ENCODE measurements around the gene ENTPD6. TPM values are rescaled to one million over a fixed set of nuclear protein-coding genes. Genes with fewer than 3 reads are reported as not detected.

ENTPD6 gene
- total RNA-seq, 1 experiment from 2014 or later: 122 TPM

DNA sequence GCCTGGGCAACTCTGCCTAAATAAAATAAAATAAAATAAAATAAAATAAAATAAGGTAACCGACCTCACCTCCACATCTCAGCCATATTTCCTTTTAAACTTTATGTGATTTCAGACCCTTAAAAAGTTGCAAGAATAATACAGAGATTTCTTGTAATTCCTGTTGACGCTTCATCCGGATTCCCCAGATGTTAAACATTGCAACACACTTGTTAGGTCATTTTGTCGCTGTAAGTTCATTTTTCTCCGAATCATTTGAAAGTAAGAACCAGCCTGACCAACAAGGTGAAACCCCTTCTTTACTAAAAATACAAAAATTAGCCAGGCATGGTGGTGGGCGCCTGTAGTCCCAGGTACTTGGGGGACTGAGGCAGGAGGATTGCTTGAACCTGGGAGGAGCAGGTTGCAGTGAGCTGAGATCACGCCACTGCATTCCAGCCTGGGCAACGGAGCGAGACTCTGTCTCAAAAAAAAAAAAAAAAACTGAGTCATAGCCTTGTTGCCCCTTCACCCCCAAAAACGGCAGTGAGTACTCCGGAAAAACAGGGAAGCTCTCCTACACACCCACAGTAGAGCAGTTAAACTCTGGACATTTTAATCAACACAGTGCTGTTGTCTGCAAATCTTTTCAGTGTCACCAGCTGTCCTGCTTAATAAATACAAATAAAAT, 58.2 kb downstream of the ENTPD6 start:
- DNase-seq (no peak), ATAC-seq (no peak)
- intact Hi-C loops (cut with micrococcal nuclease): no loop called here
- H2AFZ ChIP-seq (ENCODE audit: low read length): no peak overlapping the region
- no peak overlapping the region for H3K4me2 ChIP-seq (ENCODE audit: low read length)
- H3K9me2 ChIP-seq (replicated peaks; ENCODE audit: low read length): no peaks in the 10 kb centered on the region
- TF ChIP-seq, protein P1, sequence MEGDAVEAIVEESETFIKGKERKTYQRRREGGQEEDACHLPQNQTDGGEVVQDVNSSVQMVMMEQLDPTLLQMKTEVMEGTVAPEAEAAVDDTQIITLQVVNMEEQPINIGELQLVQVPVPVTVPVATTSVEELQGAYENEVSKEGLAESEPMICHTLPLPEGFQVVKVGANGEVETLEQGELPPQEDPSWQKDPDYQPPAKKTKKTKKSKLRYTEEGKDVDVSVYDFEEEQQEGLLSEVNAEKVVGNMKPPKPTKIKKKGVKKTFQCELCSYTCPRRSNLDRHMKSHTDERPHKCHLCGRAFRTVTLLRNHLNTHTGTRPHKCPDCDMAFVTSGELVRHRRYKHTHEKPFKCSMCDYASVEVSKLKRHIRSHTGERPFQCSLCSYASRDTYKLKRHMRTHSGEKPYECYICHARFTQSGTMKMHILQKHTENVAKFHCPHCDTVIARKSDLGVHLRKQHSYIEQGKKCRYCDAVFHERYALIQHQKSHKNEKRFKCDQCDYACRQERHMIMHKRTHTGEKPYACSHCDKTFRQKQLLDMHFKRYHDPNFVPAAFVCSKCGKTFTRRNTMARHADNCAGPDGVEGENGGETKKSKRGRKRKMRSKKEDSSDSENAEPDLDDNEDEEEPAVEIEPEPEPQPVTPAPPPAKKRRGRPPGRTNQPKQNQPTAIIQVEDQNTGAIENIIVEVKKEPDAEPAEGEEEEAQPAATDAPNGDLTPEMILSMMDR (conservative IDR thresholded peaks at IDR 0.05; ENCODE audit: low read depth, low read length): no peak
- TF ChIP-seq EZH2phosphoT487 (IDR thresholded peaks at IDR 0.05; ENCODE audit: borderline replicate concordance, low read length) (no peak), EZH2 (IDR thresholded peaks at IDR 0.05; ENCODE audit: low read length, unreplicated experiment) (no peak)
- no peaks in the 10 kb centered on the region for H3K9me3 ChIP-seq (ENCODE audit: low read length)
- no peaks in the 10 kb centered on the region for H3K27me3 ChIP-seq (ENCODE audit: low read length)
- H3F3A ChIP-seq (ENCODE audit: low read length, unreplicated experiment): no peaks in the 10 kb centered on the region
- CTCF ChIA-PET: interaction anchor here (0.6 kb wide), 1 partner anchor 78 kb away, joined by 3 read pairs; no protein-coding TSS in a partner anchor
- POLR2A ChIA-PET (ENCODE audit: unreplicated experiment): no interaction called here
- H4K20me1 ChIP-seq (ENCODE audit: low read length): peaks cover 84% of the 10 kb centered on the region
- H3K4me3 ChIP-seq (ENCODE audit: low read length): no peak overlapping the region
- peaks cover 42% of the 10 kb centered on the region for H3K4me1 ChIP-seq (ENCODE audit: insufficient read depth, low read length)
- H3K9ac ChIP-seq (ENCODE audit: low read length): no peak overlapping the region
- BruUV-seq (replicated peaks): no TSS peak
- H3K79me2 ChIP-seq (ENCODE audit: low read length): peaks cover 100% of the 10 kb centered on the region
- peaks cover 39% of the 10 kb centered on the region for H3K36me3 ChIP-seq (ENCODE audit: low read depth, low read length)
- H3K27ac ChIP-seq (ENCODE audit: low read length): no peak overlapping the region

DNA sequence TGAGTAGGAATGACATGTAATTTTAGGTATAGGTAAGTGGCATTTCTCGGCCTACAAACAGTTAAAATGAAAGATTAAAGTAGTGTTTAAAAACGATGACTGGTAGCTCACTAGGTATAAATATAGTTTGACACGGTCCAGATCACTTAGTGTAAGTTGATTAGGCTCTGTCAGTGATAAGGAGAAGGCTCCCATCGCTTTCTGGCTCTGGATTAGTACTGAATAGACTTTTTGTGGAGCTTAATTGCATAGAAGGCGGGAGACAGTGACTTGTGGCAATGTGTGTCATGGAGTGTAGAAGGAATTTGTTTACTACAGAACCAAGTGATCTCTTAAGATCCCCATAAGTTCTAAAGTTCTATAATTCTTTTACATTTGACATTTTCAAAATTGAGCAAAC, 59.1 kb downstream of the ENTPD6 start:
- no peak overlapping the region for H2AFZ ChIP-seq (ENCODE audit: low read length)
- no peaks in the 10 kb centered on the region for H3F3A ChIP-seq (ENCODE audit: low read length, unreplicated experiment)
- DNase-seq: no peak
- peaks cover 42% of the 10 kb centered on the region for H3K4me1 ChIP-seq (ENCODE audit: insufficient read depth, low read length)
- ChIA-PET POLR2A (ENCODE audit: unreplicated experiment) (no interaction called here), CTCF (interaction anchor here (0.6 kb wide), 1 partner anchor 79 kb away, joined by 3 read pairs; no protein-coding TSS in a partner anchor)
- no peaks in the 10 kb centered on the region for H3K9me3 ChIP-seq (ENCODE audit: low read length)
- no peak overlapping the region for H3K27ac ChIP-seq (ENCODE audit: low read length)
- H3K4me3 ChIP-seq (ENCODE audit: low read length): no peak overlapping the region
- intact Hi-C loops (cut with micrococcal nuclease): no loop called here
- no peaks in the 10 kb centered on the region for H3K27me3 ChIP-seq (ENCODE audit: low read length)
- H4K20me1 ChIP-seq (ENCODE audit: low read length): peaks cover 78% of the 10 kb centered on the region
- BruUV-seq (replicated peaks): no TSS peak
- H3K79me2 ChIP-seq (ENCODE audit: low read length): peaks cover 94% of the 10 kb centered on the region
- no peak overlapping the region for H3K9ac ChIP-seq (ENCODE audit: low read length)
- TF ChIP-seq EZH2 (IDR thresholded peaks at IDR 0.05; ENCODE audit: low read length, unreplicated experiment): no peak
- TF ChIP-seq EZH2phosphoT487 (IDR thresholded peaks at IDR 0.05; ENCODE audit: borderline replicate concordance, low read length): no peak
- TF ChIP-seq, protein P1 (conservative IDR thresholded peaks at IDR 0.05; ENCODE audit: low read depth, low read length): no peak
- H3K9me2 ChIP-seq (replicated peaks; ENCODE audit: low read length): no peaks in the 10 kb centered on the region
- peaks cover 46% of the 10 kb centered on the region for H3K36me3 ChIP-seq (ENCODE audit: low read depth, low read length)
- ATAC-seq: no peak
- no peak overlapping the region for H3K4me2 ChIP-seq (ENCODE audit: low read length)

DNA sequence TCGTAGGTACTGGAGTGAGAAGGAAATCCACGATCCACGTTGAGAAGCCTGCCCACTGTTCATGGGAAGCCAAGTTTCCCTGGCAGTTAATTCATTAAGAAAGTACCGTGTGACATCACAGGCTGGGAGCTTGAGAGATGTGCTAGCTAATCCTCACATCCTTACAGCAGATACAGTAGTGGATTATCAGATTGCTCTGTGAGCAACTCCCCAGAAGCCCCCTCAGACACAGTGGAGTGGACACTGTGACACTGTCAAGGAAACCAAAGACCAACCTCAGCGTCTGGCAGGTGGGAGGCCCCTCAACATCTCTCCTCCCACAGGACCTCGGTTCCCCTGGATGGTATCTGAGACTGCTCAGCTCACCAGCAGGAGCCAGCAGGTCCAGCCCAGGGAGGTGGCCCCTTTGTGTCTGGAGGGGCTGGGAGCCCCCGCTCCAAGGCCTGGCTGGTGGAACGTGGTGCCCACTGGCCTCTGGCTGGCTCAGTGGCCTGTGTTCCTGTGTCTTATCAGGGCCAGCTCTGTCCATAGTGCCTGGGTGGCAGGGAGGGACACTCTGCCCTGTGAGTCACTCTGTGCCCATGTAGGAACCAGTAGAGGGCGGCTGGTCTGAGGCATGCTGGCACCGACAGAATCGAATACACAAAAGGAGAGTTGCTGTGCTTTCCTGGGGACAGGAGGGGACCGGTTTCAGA, 59.6 kb downstream of the ENTPD6 start:
- TF ChIP-seq, protein P1 (conservative IDR thresholded peaks at IDR 0.05; ENCODE audit: low read depth, low read length): peak; percentile 35; the same call in 1 of the 2 replicates
- no peak for TF ChIP-seq EZH2 (IDR thresholded peaks at IDR 0.05; ENCODE audit: low read length, unreplicated experiment)
- no peak overlapping the region for H3K4me2 ChIP-seq (ENCODE audit: low read length)
- CTCF ChIA-PET: no interaction called here
- ATAC-seq (peak; percentile 56), DNase-seq (no peak)
- intact Hi-C loops (cut with micrococcal nuclease): no loop called here
- no peaks in the 10 kb centered on the region for H3F3A ChIP-seq (ENCODE audit: low read length, unreplicated experiment)
- no peak overlapping the region for H2AFZ ChIP-seq (ENCODE audit: low read length)
- H3K4me3 ChIP-seq (ENCODE audit: low read length): no peak overlapping the region
- no peak overlapping the region for H3K9ac ChIP-seq (ENCODE audit: low read length)
- no peaks in the 10 kb centered on the region for H3K9me2 ChIP-seq (replicated peaks; ENCODE audit: low read length)
- no peaks in the 10 kb centered on the region for H3K27me3 ChIP-seq (ENCODE audit: low read length)
- H3K79me2 ChIP-seq (ENCODE audit: low read length): peaks cover 89% of the 10 kb centered on the region
- no peak overlapping the region for H3K27ac ChIP-seq (ENCODE audit: low read length)
- peaks cover 74% of the 10 kb centered on the region for H4K20me1 ChIP-seq (ENCODE audit: low read length)
- peaks cover 41% of the 10 kb centered on the region for H3K4me1 ChIP-seq (ENCODE audit: insufficient read depth, low read length)
- BruUV-seq (replicated peaks): no TSS peak
- POLR2A ChIA-PET (ENCODE audit: unreplicated experiment): interaction anchor here (0.7 kb wide), 1 partner anchor 121 kb away, joined by 8 read pairs; no protein-coding TSS in a partner anchor
- H3K36me3 ChIP-seq (ENCODE audit: low read depth, low read length): peaks cover 52% of the 10 kb centered on the region
- no peaks in the 10 kb centered on the region for H3K9me3 ChIP-seq (ENCODE audit: low read length)
